ENCODE results near the gene BPI.
"Not testable (repeated sequence)": the region's sequence is repeated elsewhere in the genome, so short reads cannot be mapped to it uniquely, and the experiment has no call there.

BPI gene

DNA sequence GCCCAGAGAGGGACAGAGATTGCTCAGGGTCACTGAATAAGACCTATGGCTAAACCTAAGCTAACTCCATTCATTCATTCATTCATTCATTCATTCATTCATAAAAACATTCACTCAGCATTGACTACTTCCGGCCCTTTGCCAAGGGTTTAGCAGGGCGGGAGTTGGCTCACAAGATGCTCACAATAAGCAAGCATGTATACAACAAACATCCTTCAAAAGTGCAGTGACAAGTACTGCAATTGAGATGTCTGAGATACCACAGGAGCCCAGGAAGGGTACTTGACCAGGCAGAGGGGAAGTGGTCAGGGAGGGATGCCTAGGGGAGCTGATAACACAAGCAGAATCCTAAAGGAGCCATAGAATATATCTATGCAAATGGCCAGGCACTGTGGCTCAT, 25.2 kb upstream of the BPI start:
- FAIRE-seq = no peak

GRCh38 chr20:38281176-38281915, 22.6 kb upstream of the BPI start:
- FAIRE-seq = not testable (repeated sequence)

DNA sequence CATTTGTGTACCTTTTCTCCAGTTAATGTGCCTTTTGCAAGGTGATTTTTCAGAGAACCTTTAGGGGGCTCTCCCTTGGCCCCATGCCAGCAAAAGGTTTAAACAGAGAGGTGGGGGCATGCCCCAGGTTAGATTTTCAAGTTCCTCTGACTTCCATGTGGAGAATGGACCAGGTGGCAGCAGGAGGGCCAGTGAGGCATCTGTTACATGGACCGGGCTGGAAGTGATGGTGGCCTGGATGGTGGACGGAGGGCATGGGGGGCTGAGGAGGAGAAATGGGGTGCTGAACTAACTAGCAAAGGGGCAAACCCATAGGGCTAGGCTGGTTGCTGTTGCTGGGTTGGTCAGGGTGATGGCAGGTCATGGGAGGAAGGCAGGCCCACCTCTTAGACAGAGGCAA, 20.7 kb upstream of the BPI start:
- no peak for FAIRE-seq

DNA sequence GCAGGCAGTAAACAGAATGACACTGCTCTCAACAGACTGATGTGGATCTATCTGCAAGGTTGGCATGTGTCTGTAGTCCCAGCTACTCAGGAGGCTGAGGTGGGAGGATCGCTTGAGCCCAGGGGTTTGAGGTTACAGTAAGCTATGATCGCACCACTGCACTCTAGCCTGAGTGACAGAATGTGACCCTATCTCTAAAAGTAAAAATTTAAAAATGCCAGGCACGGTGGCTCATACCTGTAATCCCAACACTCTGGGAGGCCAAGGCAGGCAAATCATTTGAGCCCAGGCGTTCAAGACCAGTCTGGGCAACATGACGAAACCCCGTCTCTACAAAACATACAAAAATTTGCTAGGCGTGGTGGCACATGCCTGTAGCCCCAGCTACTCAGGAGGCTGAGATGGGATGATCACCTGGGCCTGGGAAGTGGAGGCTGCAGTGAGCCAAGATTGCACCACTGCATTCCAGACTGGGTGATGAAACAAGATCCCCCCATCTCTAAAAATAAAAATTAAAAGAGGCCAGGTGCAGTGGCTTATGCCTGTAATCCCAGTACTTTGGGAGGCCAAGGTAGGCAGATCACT, 19.8 kb upstream of the BPI start:
- not testable (repeated sequence) for FAIRE-seq

- FAIRE-seq = no peak
Observed at GRCh38 chr20:38284893-38285444, 19.0 kb upstream of the BPI start.

- FAIRE-seq = no peak
Observed at GRCh38 chr20:38286586-38287531, 17.1 kb upstream of the BPI start.

DNA sequence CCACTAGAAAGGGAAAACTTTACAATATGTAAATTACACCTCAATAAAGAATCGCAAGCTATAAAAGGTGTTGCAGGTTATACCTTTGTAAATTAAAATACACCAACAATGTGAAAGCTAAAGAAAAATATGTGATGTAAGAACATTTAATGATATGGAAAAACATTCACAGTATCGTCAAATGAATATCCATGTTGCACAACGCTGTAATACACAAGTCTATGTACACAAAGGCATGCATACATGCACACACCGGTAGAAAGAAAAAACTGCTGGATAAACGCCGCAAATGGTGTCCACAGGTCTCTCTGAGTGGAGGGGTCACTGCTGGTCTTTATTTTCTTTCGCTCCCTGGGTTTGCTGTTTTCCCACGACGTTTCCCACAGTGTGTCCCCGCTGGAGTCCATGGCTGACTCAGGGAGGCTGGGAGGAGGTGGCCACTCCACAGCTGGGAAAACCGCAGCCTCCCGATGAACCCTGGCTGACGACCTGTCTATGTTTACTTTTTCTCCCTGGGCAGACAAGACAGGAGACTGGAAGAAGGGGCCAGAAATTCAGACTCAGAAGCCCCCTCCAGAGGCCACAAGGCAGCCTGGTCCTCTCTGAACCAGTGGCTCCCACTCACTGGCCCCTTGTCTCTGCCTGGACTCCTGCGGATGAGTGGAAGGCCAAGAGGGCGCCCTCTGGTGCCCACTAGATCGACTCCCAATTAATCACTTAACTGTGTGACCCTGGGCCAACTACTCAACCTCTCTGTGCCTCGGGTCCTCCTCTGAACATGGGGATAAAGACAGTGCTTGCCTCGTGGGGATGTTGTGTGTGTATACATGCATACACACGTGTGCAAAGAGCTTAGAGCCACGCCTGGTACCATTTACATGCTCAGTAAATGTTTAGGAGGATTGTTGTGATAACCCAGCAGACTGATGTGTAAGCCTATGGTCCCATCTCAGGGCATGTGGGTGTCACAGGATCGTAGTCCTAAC, 12.8 kb upstream of the BPI start:
- no peak for FAIRE-seq

DNA sequence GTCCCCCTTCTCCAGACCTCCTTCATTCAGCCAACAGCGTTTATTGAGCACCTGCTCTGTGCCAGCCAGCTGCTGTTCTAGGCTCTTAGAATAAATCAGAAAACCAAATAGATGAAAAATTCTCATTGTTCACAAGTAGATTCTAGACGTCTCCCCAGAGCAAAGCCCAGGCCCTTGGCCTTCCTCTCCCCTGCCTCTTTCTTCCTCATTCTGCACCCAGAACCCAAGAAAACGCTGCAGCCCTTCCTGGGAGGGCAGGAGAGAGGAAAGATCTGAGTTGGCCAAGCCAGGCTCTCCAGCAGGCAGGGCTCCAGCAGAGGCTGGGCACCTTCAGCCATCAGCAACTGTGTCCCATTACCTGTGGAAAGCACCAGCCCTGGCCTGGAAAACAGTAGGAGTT, 12.0 kb upstream of the BPI start:
- no peak for FAIRE-seq

DNA sequence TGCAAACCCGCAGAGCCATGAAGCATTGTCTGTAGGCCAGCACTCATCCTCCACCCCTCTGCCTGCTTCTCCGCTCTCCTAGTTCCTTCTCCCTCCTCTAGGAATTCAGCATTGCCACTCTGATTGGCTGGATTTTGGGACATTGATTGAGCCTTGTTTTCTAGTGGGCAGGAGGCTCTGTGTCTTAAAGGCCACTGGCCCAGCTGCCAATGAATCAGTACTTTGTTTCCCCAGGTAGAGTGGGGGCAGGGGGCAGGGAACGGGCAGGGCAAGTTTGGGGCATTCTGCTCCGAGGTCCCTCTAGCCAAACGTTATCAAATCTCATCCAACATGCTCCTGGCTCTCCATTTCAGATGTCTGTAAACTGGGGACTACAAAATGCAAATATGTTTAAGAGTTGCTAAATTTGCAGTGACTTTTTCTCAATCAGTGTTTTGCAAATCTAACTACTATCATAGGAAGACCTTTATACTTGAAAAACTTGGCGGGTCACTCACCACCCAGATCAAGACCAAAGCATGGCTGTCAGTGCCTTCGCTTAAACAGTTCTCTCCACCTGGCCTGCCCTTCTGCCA, 10.4 kb upstream of the BPI start:
- no peak for FAIRE-seq

- no peak for FAIRE-seq
Observed at GRCh38 chr20:38294076-38294591, 9.8 kb upstream of the BPI start.

GRCh38 chr20:38295811-38296210, 8.1 kb upstream of the BPI start:
- FAIRE-seq = no peak

DNA sequence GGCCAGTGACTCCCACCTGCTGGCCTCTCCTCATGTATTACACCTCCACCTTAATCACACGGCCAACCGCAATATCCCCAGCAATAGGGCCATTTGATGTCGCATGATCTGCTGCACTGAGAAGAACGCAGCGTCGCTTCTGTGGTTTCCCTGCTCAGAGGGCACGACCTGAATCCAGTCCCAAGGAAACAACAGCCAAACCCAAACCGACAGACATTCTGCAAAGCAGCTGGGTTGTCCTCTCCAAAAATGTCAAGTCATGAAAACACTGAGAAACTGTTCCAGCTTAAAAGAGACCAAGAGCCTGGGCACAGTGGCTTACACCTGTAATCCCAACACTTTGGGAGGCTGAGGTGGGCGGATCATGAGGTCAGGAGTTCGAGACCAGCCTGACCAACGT, 7.5 kb upstream of the BPI start:
- no peak for FAIRE-seq

GRCh38 chr20:38297916-38298674, 5.9 kb upstream of the BPI start:
- no peak for FAIRE-seq

DNA sequence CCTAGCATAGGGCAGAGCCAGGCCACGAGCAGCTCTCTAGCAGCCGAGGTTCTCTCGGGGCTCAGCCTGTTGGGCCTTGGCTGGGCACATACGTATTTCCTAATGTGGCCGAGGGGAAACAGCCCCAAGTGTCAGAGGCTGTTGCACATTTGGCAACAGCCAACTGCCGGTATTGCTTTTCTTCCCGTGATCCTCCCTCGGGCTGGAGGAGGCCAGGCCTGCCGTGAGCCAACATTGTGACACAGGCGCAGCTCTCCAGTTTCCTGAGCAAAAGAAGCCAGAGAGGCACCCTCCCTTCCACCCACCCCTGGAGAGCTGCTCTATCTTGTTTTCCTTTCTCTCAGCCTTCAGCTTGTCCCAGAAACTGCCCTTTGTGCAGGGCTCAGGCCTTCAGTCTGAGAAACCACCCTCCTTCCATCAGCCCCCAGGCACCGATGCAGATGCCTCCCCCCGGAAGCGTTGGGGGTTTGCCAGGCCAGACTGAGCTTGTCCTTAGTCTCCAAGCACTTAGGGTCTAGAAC, 5.1 kb upstream of the BPI start:
- no peak for FAIRE-seq

DNA sequence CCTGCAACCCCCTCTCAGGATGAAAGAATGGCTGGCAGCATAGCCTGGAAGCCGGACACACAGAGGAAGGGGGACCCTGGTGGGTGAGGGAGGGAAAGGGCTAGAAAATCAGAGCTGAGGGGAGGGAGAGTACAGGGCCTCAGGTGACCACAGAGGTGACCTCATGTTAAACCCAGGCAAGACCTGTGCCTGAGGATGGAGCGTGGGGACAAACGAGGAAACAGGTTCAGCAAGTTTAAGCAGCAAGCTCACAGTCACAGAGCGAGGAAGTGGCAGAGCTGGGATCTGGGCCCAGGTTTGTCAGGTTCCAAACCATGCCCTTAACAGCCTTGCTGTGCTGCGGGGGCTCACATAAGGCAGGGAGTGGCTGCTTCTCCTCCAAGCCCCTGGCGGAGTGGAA, 4.0 kb upstream of the BPI start:
- no peak for FAIRE-seq

GRCh38 chr20:38300438-38300837, 3.5 kb upstream of the BPI start:
- FAIRE-seq = no peak

- FAIRE-seq = no peak
Observed at GRCh38 chr20:38301309-38301708, 2.6 kb upstream of the BPI start.

DNA sequence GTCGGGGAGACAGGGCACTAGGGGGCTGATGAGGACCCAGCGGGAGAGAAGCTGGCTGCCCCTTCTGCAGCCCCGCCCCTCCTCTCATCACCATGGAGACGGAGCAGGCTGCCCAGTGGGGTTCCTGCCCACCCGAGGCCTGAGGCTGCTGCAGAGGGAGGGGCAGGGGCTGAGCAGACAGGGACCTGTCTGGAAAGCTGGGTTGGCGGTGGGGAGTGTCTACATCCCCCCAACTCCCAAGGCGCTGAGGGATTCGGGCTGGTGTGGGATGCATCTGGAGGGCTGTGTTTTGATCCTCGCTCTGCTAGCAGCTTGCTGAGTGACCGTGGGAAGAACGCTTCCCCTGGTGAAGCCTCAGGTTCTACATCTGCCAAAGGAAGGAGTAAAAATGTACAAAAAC, 1.2 kb upstream of the BPI start:
- no peak for FAIRE-seq

- FAIRE-seq = no peak
Observed at GRCh38 chr20:38304845-38305447, 990 bp downstream of the BPI start.

DNA sequence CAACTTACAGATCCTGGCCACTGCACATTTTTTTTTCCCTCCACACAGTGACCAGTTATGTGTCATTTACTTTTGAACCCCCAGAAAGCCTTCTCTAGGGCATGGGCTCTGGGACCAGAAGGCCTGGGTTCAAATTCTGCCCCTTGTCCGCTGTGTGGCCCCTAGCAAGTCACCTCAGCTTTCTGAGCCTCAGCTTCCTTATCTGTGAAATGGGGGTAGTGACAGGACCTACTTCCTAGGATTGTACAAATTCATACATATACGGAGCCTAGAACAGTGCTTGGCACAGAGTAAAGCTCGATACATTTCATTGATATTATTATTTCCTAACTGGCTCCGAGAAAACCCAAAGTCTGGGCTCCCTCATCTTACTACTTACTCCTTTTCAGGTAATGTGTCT, 1.6 kb downstream of the BPI start:
- no peak for FAIRE-seq

Measured in TTC549 (cell line).